ENCODE results near the gene L3MBTL4. TPM values are rescaled to one million over a fixed set of nuclear protein-coding genes. Genes with fewer than 3 reads are reported as not detected.
"Not testable (repeated sequence)": the region's sequence is repeated elsewhere in the genome, so short reads cannot be mapped to it uniquely, and the experiment has no call there.

The L3MBTL4 gene
- total and polyA plus RNA-seq, 10 of the 15 experiments (the other 5 are each of a cell fraction or from before 2014, with no cell fraction given), result 1.3 to 8.7 (median 3.8) TPM

- TF ChIP-seq E4F1 (IDR thresholded peaks at IDR 0.05; ENCODE audit: borderline replicate concordance, partially characterized antibody) (no peak), TAF1 (IDR thresholded peaks at IDR 0.05; ENCODE audit: borderline replicate concordance, low read depth, low read length) (no peak)
- TF ChIP-seq, protein P1, sequence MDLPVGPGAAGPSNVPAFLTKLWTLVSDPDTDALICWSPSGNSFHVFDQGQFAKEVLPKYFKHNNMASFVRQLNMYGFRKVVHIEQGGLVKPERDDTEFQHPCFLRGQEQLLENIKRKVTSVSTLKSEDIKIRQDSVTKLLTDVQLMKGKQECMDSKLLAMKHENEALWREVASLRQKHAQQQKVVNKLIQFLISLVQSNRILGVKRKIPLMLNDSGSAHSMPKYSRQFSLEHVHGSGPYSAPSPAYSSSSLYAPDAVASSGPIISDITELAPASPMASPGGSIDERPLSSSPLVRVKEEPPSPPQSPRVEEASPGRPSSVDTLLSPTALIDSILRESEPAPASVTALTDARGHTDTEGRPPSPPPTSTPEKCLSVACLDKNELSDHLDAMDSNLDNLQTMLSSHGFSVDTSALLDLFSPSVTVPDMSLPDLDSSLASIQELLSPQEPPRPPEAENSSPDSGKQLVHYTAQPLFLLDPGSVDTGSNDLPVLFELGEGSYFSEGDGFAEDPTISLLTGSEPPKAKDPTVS (IDR thresholded peaks at IDR 0.05; ENCODE audit: low read depth, low read length), result no peak
These were observed 4.8 kb downstream of the L3MBTL4 start (continued) for GRCh38 chr18:6409933-6410332.

GRCh38 chr18:6408543-6408942 is 6.2 kb downstream of the L3MBTL4 start:
- RAD21 ChIA-PET (ENCODE audit: unreplicated experiment); H3K9me3 ChIP-seq (replicated peaks; ENCODE audit: control insufficient read depth, insufficient read depth, low read length); H3K4me2 ChIP-seq (ENCODE audit: control insufficient read depth, insufficient read depth); H3K36me3 ChIP-seq (ENCODE audit: control insufficient read depth in 2 of 2, insufficient read depth in 2 of 2, low read length in 1 of 2); H4K20me1 ChIP-seq (ENCODE audit: control insufficient read depth, insufficient read depth); intact Hi-C loops (cut with micrococcal nuclease; ENCODE audit: unreplicated experiment); in situ Hi-C loops (cut with MboI); ATAC-seq; POLR2A ChIA-PET; H3K27ac ChIP-seq (ENCODE audit: control insufficient read depth, insufficient read depth); DNase-seq (ENCODE audit: low read depth, low spot score); H3K79me2 ChIP-seq (ENCODE audit: control insufficient read depth, insufficient read depth, low read length); H3K4me3 ChIP-seq; SMC1A ChIA-PET (ENCODE audit: uncharacterized antibody, unreplicated experiment); H3K27me3 ChIP-seq (replicated peaks in 1 of 2; ENCODE audit: control insufficient read depth in 2 of 2, insufficient read depth in 2 of 2, low read length in 1 of 2); H2AFZ ChIP-seq (ENCODE audit: control insufficient read depth, low read depth, low read length); BruUV-seq (replicated peaks); CTCF ChIA-PET; H3K9ac ChIP-seq (ENCODE audit: control insufficient read depth, insufficient read depth, low read length); FAIRE-seq: not testable (repeated sequence)
- 82% methylated on average over 6 of the region's 8 CpGs for WGBS (ENCODE audit: insufficient coverage, insufficient replicate concordance, low lambda C conversion rate, missing lambda C conversion rate)
- peaks cover 11% of the 10 kb centered on the region; the same call in 1 of the 2 replicates for H3K4me1 ChIP-seq (ENCODE audit: control insufficient read depth, insufficient read depth, low read length)
